Ishikawa (cell line): ENCODE results near the gene PMFBP1.

ENCODE experiments used
- REST ChIP-seq: IDR thresholded peaks from 2 replicates; pipeline ENCODE4 v1.6.1; 2012; ENCODE audit warnings: low read depth, mild to moderate bottlenecking
- TCF12 ChIP-seq: IDR thresholded peaks from 2 replicates; pipeline ENCODE4 v1.6.1; 2012; ENCODE audit warnings: low read depth

GRCh38 chr16:72092832-72093447 is 79.0 kb downstream of the PMFBP1 start:
- TF ChIP-seq REST (no peak), TCF12 (no peak)
